Hepatocyte (in vitro differentiated cells): ENCODE results near the gene APEX1.

Experiments used
- EZH2 ChIP-seq: fragments of 200-600 bp; sonication (generic); IDR thresholded peaks from 2 replicates; pipeline ENCODE4 v1.6.1; 2016; ENCODE audit warnings: antibody characterized with exemption, mild to moderate bottlenecking, borderline replicate concordance
- TF ChIP-seq, protein P1 (sequence below): fragments of 200-600 bp; sonication (generic); IDR thresholded peaks from 2 replicates; pipeline ENCODE4 v1.5.1; 2016; ENCODE audit warnings: antibody characterized with exemption, mild to moderate bottlenecking; ENCODE audit not compliant: poor library complexity

DNA sequence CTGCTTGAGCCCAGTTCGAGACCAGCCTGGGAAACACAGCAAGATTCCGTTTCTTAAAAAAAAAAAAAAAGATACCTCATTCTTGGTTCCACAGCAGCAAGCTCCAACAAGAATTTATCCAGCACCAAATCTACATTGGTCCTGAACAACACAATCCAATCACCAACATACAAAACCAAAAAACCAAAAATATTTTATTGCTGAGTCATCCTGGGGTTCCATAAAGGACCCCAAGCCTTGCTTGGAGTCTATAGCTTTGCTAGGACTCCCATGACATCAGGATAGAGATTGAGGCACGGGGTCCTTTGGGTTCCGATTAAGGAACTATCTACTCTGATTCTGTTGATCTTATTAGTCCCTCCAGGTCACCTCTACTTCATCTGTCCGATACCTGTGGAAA lies 8.1 kb upstream of the APEX1 start:
- TF ChIP-seq, protein P1, sequence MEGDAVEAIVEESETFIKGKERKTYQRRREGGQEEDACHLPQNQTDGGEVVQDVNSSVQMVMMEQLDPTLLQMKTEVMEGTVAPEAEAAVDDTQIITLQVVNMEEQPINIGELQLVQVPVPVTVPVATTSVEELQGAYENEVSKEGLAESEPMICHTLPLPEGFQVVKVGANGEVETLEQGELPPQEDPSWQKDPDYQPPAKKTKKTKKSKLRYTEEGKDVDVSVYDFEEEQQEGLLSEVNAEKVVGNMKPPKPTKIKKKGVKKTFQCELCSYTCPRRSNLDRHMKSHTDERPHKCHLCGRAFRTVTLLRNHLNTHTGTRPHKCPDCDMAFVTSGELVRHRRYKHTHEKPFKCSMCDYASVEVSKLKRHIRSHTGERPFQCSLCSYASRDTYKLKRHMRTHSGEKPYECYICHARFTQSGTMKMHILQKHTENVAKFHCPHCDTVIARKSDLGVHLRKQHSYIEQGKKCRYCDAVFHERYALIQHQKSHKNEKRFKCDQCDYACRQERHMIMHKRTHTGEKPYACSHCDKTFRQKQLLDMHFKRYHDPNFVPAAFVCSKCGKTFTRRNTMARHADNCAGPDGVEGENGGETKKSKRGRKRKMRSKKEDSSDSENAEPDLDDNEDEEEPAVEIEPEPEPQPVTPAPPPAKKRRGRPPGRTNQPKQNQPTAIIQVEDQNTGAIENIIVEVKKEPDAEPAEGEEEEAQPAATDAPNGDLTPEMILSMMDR: no peak
- no peak for TF ChIP-seq EZH2
